Peyer's patch (tissue), 4 donors: ENCODE results near the gene RABGAP1.

Experiments used
- CTCF ChIP-seq, 6 experiments: fragments of 450-650 bp in 4 of 6; fragments of 200-600 bp in 2 of 6; sonication (generic) in 1 of 6; IDR thresholded peaks; one replicate each; pipeline ENCODE4 v1.5.1; 2017 to 2019; ENCODE audit warnings: antibody characterized with exemption in 6 of 6, mild to moderate bottlenecking in 3 of 6, moderate library complexity in 1 of 6
- POLR2A ChIP-seq, 2 donors: fragments of 450-650 bp; IDR thresholded peaks; one replicate each; pipeline ENCODE4 v1.5.1; 2017; ENCODE audit warnings: antibody characterized with exemption in 2 of 2, mild to moderate bottlenecking in 2 of 2, moderate library complexity in 2 of 2

GRCh38 chr9:123011380-123011779, 70.6 kb downstream of the RABGAP1 start:
- TF ChIP-seq CTCF (IDR thresholded peaks at IDR 0.05) (no peak), POLR2A (IDR thresholded peaks at IDR 0.05) (no peak)
